Kidney epithelial cell (primary cell): ENCODE measurements around the gene RIMS1. TPM values are rescaled to one million over a fixed set of nuclear protein-coding genes. Genes with fewer than 3 reads are reported as not detected.
"Not testable (repeated sequence)": the region's sequence is repeated elsewhere in the genome, so short reads cannot be mapped to it uniquely, and the experiment has no call there.

Source experiments
- DNase-seq: peaks from one replicate; pipeline ENCODE4 v3.0.0-alpha.2; 2010; ENCODE audit warnings: low read depth
- H3K27me3 ChIP-seq: 2 replicates; pipeline ENCODE4 v1.6.0; 2011; ENCODE audit warnings: low read length; ENCODE audit not compliant: control insufficient read depth, insufficient read depth
- H3K36me3 ChIP-seq: 2 replicates; pipeline ENCODE4 v1.5.1; 2011; ENCODE audit warnings: low read length; ENCODE audit not compliant: control insufficient read depth, insufficient read depth
- H3K4me3 ChIP-seq: 2 replicates; pipeline ENCODE4 v1.5.1; 2011; ENCODE audit warnings: low read depth, mild to moderate bottlenecking, control low read depth, low read length
- CTCF ChIP-seq: IDR thresholded peaks from 2 replicates; pipeline ENCODE4 v1.5.1; 2011; ENCODE audit warnings: mild to moderate bottlenecking, moderate library complexity, low read length, control low read depth, inconsistent platforms; ENCODE audit not compliant: insufficient read depth, poor library complexity, severe bottlenecking
- total RNA-seq: library from RNA; depleted of rRNA; stranded (reverse); fragments of >200 nt; gene quantifications from 2 replicates; pipeline ENCODE4 v1.2.3, GENCODE V29; 2015

Gene RIMS1
- total RNA-seq, 1 donor from 2014 or later, result 0.38 TPM

GRCh38 chr6:72316675-72317380, 430.5 kb downstream of the RIMS1 start:
- H3K36me3 ChIP-seq, result no peaks in the 10 kb centered on the region
- no peak overlapping the region for H3K4me3 ChIP-seq
- no peak for DNase-seq
- no peak for TF ChIP-seq CTCF
- no peaks in the 10 kb centered on the region for H3K27me3 ChIP-seq

GRCh38 chr6:72321788-72322187, 435.4 kb downstream of the RIMS1 start:
- TF ChIP-seq CTCF, result no peak
- peak; percentile 16 for DNase-seq
- H3K4me3 ChIP-seq, result no peak overlapping the region
- H3K36me3 ChIP-seq, result no peaks in the 10 kb centered on the region
- H3K27me3 ChIP-seq, result no peaks in the 10 kb centered on the region

- Histone ChIP-seq H3K4me3 (no peak overlapping the region), H3K27me3 (no peaks in the 10 kb centered on the region), H3K36me3 (no peaks in the 10 kb centered on the region)
- DNase-seq, result no peak
- TF ChIP-seq CTCF, result no peak
Observed at GRCh38 chr6:72322771-72323170, 436.4 kb downstream of the RIMS1 start.

- TF ChIP-seq CTCF, result no peak
- no peak for DNase-seq
- Histone ChIP-seq H3K36me3 (no peaks in the 10 kb centered on the region), H3K27me3 (no peaks in the 10 kb centered on the region), H3K4me3 (no peak overlapping the region)
Observed at GRCh38 chr6:72324591-72324990, 438.2 kb downstream of the RIMS1 start.

- Histone ChIP-seq H3K36me3 (no peaks in the 10 kb centered on the region), H3K27me3 (no peaks in the 10 kb centered on the region), H3K4me3 (no peak overlapping the region)
- no peak for DNase-seq
- no peak for TF ChIP-seq CTCF
Observed at GRCh38 chr6:72328775-72329174, 442.4 kb downstream of the RIMS1 start.

- not testable (repeated sequence) for H3K36me3 ChIP-seq, H3K27me3 ChIP-seq, DNase-seq, H3K4me3 ChIP-seq
Observed at GRCh38 chr6:72335203-72335602, 448.9 kb downstream of the RIMS1 start.
